ENCODE measurements around the gene SHISA7. TPM values are rescaled to one million over a fixed set of nuclear protein-coding genes. Genes with fewer than 3 reads are reported as not detected.
A peak's percentile ranks its signal among the peaks of the same experiment; 100 is the strongest.

The SHISA7 gene
- total RNA-seq, 1 donor from 2014 or later = not detected

DNA sequence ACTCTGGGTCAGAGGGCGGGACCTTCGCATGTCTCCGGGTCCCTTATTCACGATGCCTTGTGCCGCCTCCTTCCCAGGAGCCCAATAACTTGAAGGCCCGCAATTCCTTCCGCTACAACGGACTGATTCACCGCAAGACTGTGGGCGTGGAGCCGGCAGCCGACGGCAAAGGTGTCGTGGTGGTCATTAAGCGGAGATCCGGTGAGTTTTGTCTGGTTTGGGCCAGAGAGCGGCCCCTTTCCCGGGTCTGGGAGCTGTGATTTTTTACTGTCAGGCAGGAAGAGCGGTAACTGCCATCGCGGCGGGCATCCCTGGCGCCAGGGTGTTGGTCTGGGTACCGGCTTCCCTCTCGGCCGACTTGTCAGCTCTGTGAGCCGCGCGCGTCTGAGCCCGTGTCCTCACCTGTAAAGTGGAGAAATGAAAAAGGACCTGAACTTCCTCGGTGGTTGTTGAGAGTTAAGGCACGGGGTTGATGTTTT lies 56.6 kb downstream of the SHISA7 start:
- no peaks in the 10 kb centered on the region for H3K9me3 Mint-ChIP-seq (ENCODE audit: unreplicated experiment)
- TF ChIP-seq, protein P1, sequence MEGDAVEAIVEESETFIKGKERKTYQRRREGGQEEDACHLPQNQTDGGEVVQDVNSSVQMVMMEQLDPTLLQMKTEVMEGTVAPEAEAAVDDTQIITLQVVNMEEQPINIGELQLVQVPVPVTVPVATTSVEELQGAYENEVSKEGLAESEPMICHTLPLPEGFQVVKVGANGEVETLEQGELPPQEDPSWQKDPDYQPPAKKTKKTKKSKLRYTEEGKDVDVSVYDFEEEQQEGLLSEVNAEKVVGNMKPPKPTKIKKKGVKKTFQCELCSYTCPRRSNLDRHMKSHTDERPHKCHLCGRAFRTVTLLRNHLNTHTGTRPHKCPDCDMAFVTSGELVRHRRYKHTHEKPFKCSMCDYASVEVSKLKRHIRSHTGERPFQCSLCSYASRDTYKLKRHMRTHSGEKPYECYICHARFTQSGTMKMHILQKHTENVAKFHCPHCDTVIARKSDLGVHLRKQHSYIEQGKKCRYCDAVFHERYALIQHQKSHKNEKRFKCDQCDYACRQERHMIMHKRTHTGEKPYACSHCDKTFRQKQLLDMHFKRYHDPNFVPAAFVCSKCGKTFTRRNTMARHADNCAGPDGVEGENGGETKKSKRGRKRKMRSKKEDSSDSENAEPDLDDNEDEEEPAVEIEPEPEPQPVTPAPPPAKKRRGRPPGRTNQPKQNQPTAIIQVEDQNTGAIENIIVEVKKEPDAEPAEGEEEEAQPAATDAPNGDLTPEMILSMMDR (IDR thresholded peaks at IDR 0.05; ENCODE audit: unreplicated experiment) = no peak
- peaks cover 40% of the 10 kb centered on the region for H3K27me3 Mint-ChIP-seq (ENCODE audit: unreplicated experiment)
- H3K4me1 Mint-ChIP-seq (ENCODE audit: unreplicated experiment) = peaks cover 26% of the 10 kb centered on the region
- H3K27ac Mint-ChIP-seq (ENCODE audit: unreplicated experiment) = peak overlapping the region; percentile 97
- no peak for DNase-seq (ENCODE audit: low spot score)
- peak overlapping the region; percentile 99 for H3K4me3 Mint-ChIP-seq (ENCODE audit: unreplicated experiment)
- H3K36me3 Mint-ChIP-seq (ENCODE audit: low read depth, unreplicated experiment) = peaks cover 18% of the 10 kb centered on the region

DNA sequence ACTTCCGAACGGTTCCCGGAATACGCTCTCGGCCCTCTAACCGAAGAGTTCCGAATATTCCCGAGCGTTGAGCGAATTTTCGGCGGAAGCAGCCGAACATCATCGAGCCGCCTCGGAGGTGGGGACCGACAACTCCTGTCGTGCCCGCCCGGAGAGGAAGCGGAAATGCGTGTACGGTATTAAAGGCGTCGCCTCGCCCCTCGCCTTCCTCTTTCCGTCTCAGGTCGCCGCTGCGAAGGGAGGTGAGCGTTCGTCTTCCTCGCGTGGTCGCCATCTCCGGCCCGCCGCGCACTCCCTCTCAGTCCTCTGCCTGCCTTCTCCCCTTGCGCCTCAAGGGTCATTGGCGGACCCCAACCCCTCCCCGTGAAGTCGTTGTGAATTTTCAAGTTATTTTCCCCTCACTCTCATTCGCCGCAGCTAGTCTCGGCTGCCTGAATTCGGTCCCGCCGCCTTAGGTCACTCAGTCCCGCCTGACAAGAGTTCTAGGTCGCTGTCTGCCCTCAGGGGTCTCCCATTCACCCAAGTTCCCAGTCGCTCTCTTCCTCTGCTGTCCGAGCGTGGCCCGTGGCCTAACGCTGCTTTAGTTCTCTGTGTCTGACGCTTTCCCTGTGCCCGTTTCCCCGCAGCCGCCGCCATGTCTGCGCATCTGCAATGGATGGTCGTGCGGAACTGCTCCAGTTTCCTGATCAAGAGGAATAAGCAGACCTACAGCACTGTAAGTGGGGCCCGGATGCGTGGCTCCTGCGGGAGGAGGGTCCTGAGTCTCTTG lies 57.2 kb downstream of the SHISA7 start, which contains the start of gene RPL28:
Gene RPL28, plus strand, starts transcription at position 209 of the 769 bp plus-strand sequence. Its CDS starts 426 bp downstream, at position 635.
- Mint-ChIP-seq H3K36me3 (ENCODE audit: low read depth, unreplicated experiment) (peaks cover 18% of the 10 kb centered on the region), H3K4me3 (ENCODE audit: unreplicated experiment) (peak within 1 kb of the TSS; percentile 99), H3K9me3 (ENCODE audit: unreplicated experiment) (no peaks in the 10 kb centered on the region), H3K27ac (ENCODE audit: unreplicated experiment) (peak within 1 kb of the TSS; percentile 97), H3K27me3 (ENCODE audit: unreplicated experiment) (peaks cover 41% of the 10 kb centered on the region), H3K4me1 (ENCODE audit: unreplicated experiment) (peaks cover 26% of the 10 kb centered on the region)
- TF ChIP-seq, protein P1 (IDR thresholded peaks at IDR 0.05; ENCODE audit: unreplicated experiment) = no peak
- DNase-seq (ENCODE audit: low spot score) = peak; percentile 98

DNA sequence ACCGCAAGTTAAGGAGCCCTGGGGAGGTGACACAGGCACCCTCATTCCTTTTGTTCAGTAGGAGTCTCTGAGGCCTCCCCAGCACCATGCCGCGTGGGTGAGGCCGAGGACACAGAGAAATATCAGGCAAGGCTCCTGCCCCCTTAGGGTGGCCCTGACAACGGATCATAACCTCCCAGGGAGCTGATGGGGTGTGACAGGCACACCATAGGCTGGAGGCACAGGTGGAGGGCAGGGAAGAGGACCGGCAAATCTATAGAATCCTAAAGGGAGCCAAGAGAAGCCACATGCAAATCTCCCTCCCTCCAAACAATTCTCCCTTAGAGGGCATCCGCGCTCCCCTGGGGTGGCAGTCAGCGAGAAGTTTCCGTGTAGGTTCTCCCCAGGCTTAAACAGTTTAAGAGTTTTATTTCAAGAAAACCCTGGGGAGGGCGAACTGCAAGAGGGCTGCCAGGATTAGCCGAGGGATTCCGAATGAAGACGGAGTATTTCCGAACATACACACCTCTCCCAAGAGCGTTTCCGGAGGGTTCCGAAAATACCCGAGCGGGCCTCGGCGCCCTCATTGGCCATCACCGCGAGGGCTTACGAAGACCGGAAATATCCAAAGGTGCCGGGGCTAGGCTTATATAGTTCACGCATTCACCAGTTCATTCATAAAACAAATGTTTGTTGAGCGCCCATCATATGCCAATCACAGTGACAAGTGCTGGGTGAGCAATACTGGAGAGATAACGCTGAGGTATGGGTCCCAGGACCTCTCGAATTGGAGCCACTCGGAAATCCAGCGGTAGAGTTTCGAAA lies 58.0 kb downstream of the SHISA7 start:
- peak overlapping the region; percentile 97 for H3K27ac Mint-ChIP-seq (ENCODE audit: unreplicated experiment)
- H3K9me3 Mint-ChIP-seq (ENCODE audit: unreplicated experiment) = no peaks in the 10 kb centered on the region
- peaks cover 18% of the 10 kb centered on the region for H3K36me3 Mint-ChIP-seq (ENCODE audit: low read depth, unreplicated experiment)
- H3K27me3 Mint-ChIP-seq (ENCODE audit: unreplicated experiment) = peaks cover 39% of the 10 kb centered on the region
- peaks cover 26% of the 10 kb centered on the region for H3K4me1 Mint-ChIP-seq (ENCODE audit: unreplicated experiment)
- DNase-seq (ENCODE audit: low spot score) = peak; percentile 94
- H3K4me3 Mint-ChIP-seq (ENCODE audit: unreplicated experiment) = peak overlapping the region; percentile 99
- TF ChIP-seq, protein P1 (IDR thresholded peaks at IDR 0.05; ENCODE audit: unreplicated experiment) = no peak

DNA sequence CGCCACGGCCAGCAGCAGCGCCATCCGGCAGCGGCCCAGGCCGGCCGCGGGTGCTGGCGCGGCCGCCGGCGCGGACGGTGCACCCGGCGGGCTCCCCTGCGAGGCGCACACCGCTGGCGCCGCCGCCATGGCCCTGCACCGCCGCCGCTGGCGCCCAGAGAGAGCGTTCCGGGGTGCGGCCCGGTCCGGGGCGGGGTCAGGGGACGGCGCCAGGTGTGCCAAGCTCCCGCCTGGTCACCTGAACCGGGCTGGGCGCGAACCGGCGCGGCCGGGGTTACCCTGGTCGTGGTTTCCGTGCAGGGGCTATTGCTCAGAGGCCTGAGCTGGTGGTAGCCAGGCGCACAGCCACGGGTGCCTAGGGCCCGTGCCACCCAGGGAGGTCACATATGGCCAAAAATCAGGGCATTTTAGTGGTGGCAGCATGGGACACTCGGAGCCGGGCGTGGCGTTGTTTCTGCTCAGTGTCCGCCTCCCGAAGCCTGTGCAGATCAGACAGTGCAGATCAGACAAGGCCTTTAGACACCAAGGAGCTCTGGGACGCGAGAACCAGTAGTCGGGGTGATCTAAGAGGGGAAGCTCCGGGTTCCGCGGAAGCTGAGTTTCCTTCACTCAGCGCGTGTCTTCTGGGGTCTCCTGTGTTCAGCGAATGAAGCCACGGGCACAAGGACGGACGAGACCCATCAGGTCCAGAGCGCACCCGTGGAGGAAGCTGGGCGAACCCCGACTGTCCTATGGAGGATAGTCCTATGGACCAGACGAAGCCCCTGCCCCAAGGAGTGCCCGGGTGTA lies 58.8 kb downstream of the SHISA7 start, which contains the start of gene TMEM238:
Gene TMEM238, minus strand, starts transcription at position 162 of the 789 bp plus-strand sequence. Its CDS starts 33 bp downstream, at position 129.
- Mint-ChIP-seq H3K9me3 (ENCODE audit: unreplicated experiment) (no peaks in the 10 kb centered on the region), H3K4me1 (ENCODE audit: unreplicated experiment) (peaks cover 21% of the 10 kb centered on the region), H3K27me3 (ENCODE audit: unreplicated experiment) (peaks cover 39% of the 10 kb centered on the region), H3K36me3 (ENCODE audit: low read depth, unreplicated experiment) (peaks cover 12% of the 10 kb centered on the region), H3K4me3 (ENCODE audit: unreplicated experiment) (peak within 1 kb of the TSS; percentile 99), H3K27ac (ENCODE audit: unreplicated experiment) (peak within 1 kb of the TSS; percentile 97)
- no peak for DNase-seq (ENCODE audit: low spot score)
- TF ChIP-seq, protein P1 (IDR thresholded peaks at IDR 0.05; ENCODE audit: unreplicated experiment) = no peak
